ENCODE data around the gene KCNH3.
A peak's percentile ranks its signal among the peaks of the same experiment; 100 is the strongest.

KCNH3 gene

GRCh38 chr12:49559011-49559675, 20.3 kb downstream of the KCNH3 start:
- H3K27ac Mint-ChIP-seq: no peak overlapping the region
- H3K4me1 Mint-ChIP-seq: no peaks in the 10 kb centered on the region
- H3K36me3 Mint-ChIP-seq: peaks cover 66% of the 10 kb centered on the region
- ATAC-seq: no peak
- no peaks in the 10 kb centered on the region for H3K9me3 Mint-ChIP-seq
- no peaks in the 10 kb centered on the region for H3K27me3 Mint-ChIP-seq
- H3K4me3 Mint-ChIP-seq: no peak overlapping the region

- Mint-ChIP-seq H3K9me3 (no peaks in the 10 kb centered on the region), H3K4me1 (peaks cover 11% of the 10 kb centered on the region), H3K27me3 (no peaks in the 10 kb centered on the region), H3K4me3 (no peak overlapping the region), H3K27ac (no peak overlapping the region), H3K36me3 (peaks cover 69% of the 10 kb centered on the region)
- ATAC-seq: no peak
Measured at GRCh38 chr12:49560695-49561094, 21.9 kb downstream of the KCNH3 start.

GRCh38 chr12:49562233-49562632, 23.4 kb downstream of the KCNH3 start:
- no peak for ATAC-seq
- Mint-ChIP-seq H3K27ac (no peak overlapping the region), H3K27me3 (no peaks in the 10 kb centered on the region), H3K4me1 (peaks cover 20% of the 10 kb centered on the region), H3K9me3 (no peaks in the 10 kb centered on the region), H3K4me3 (no peak overlapping the region), H3K36me3 (peaks cover 57% of the 10 kb centered on the region)

- no peaks in the 10 kb centered on the region for H3K27me3 Mint-ChIP-seq
- H3K36me3 Mint-ChIP-seq: peaks cover 57% of the 10 kb centered on the region
Measured at GRCh38 chr12:49562831-49563230, 24.0 kb downstream of the KCNH3 start.

GRCh38 chr12:49563951-49564685, 25.3 kb downstream of the KCNH3 start:
- Mint-ChIP-seq H3K4me1 (peaks cover 33% of the 10 kb centered on the region), H3K36me3 (peaks cover 49% of the 10 kb centered on the region), H3K9me3 (no peaks in the 10 kb centered on the region), H3K4me3 (no peak overlapping the region), H3K27ac (no peak overlapping the region), H3K27me3 (no peaks in the 10 kb centered on the region)
- ATAC-seq: no peak

More at GRCh38 chr12:49562831-49563230, 24.0 kb downstream of the KCNH3 start:
- H3K4me1 Mint-ChIP-seq: peaks cover 24% of the 10 kb centered on the region
- H3K27ac Mint-ChIP-seq: no peak overlapping the region
- no peak overlapping the region for H3K4me3 Mint-ChIP-seq
- no peak for ATAC-seq
- H3K9me3 Mint-ChIP-seq: no peaks in the 10 kb centered on the region

- Mint-ChIP-seq H3K4me3 (no peak overlapping the region), H3K27me3 (no peaks in the 10 kb centered on the region), H3K27ac (no peak overlapping the region), H3K9me3 (no peaks in the 10 kb centered on the region), H3K36me3 (peaks cover 42% of the 10 kb centered on the region), H3K4me1 (peaks cover 33% of the 10 kb centered on the region)
- no peak for ATAC-seq
Measured at GRCh38 chr12:49564686-49565405, 26.0 kb downstream of the KCNH3 start.

- no peak overlapping the region for H3K27ac Mint-ChIP-seq
- no peaks in the 10 kb centered on the region for H3K9me3 Mint-ChIP-seq
- no peaks in the 10 kb centered on the region for H3K27me3 Mint-ChIP-seq
- peaks cover 37% of the 10 kb centered on the region for H3K36me3 Mint-ChIP-seq
- no peak for ATAC-seq
- H3K4me3 Mint-ChIP-seq: no peak overlapping the region
- H3K4me1 Mint-ChIP-seq: peaks cover 36% of the 10 kb centered on the region
Measured at GRCh38 chr12:49565406-49566265, 26.8 kb downstream of the KCNH3 start.

GRCh38 chr12:49566361-49566760, 27.5 kb downstream of the KCNH3 start:
- Mint-ChIP-seq H3K9me3 (no peaks in the 10 kb centered on the region), H3K36me3 (peaks cover 37% of the 10 kb centered on the region), H3K4me3 (no peak overlapping the region), H3K27ac (no peak overlapping the region), H3K27me3 (no peaks in the 10 kb centered on the region), H3K4me1 (peaks cover 43% of the 10 kb centered on the region)
- no peak for ATAC-seq

- no peaks in the 10 kb centered on the region for H3K27me3 Mint-ChIP-seq
- H3K4me1 Mint-ChIP-seq: peaks cover 51% of the 10 kb centered on the region
- H3K36me3 Mint-ChIP-seq: peaks cover 36% of the 10 kb centered on the region
- peak overlapping the region; percentile 97 for H3K27ac Mint-ChIP-seq
- H3K9me3 Mint-ChIP-seq: no peaks in the 10 kb centered on the region
- H3K4me3 Mint-ChIP-seq: peak overlapping the region; percentile 99
- ATAC-seq: peak; percentile 46
Measured at GRCh38 chr12:49567302-49567610, 28.4 kb downstream of the KCNH3 start.

GRCh38 chr12:49567611-49568441, 29.0 kb downstream of the KCNH3 start, which contains the start of gene MCRS1:
MCRS1 (minus strand) TSS chr12:49568142; CDS start chr12:49566731, 1,411 bp downstream.
- H3K36me3 Mint-ChIP-seq: peaks cover 30% of the 10 kb centered on the region
- peak within 1 kb of the TSS; percentile 97 for H3K27ac Mint-ChIP-seq
- peaks cover 51% of the 10 kb centered on the region for H3K4me1 Mint-ChIP-seq
- peak; percentile 96 for ATAC-seq
- peak within 1 kb of the TSS; percentile 99 for H3K4me3 Mint-ChIP-seq
- no peaks in the 10 kb centered on the region for H3K27me3 Mint-ChIP-seq
- no peaks in the 10 kb centered on the region for H3K9me3 Mint-ChIP-seq

GRCh38 chr12:49568442-49569162, 29.8 kb downstream of the KCNH3 start:
- ATAC-seq: peak; percentile 44
- Mint-ChIP-seq H3K27ac (peak overlapping the region; percentile 97), H3K4me3 (peak overlapping the region; percentile 99), H3K36me3 (peaks cover 23% of the 10 kb centered on the region), H3K27me3 (no peaks in the 10 kb centered on the region), H3K4me1 (peaks cover 51% of the 10 kb centered on the region), H3K9me3 (no peaks in the 10 kb centered on the region)

- ATAC-seq: no peak
- Mint-ChIP-seq H3K4me3 (no peak overlapping the region), H3K36me3 (peaks cover 40% of the 10 kb centered on the region), H3K4me1 (peaks cover 32% of the 10 kb centered on the region), H3K9me3 (no peaks in the 10 kb centered on the region), H3K27me3 (no peaks in the 10 kb centered on the region), H3K27ac (no peak overlapping the region)
Measured at GRCh38 chr12:49577589-49578315, 38.9 kb downstream of the KCNH3 start.

- Mint-ChIP-seq H3K4me1 (peaks cover 34% of the 10 kb centered on the region), H3K27ac (no peak overlapping the region), H3K36me3 (peaks cover 44% of the 10 kb centered on the region), H3K9me3 (no peaks in the 10 kb centered on the region), H3K4me3 (no peak overlapping the region), H3K27me3 (no peaks in the 10 kb centered on the region)
- no peak for ATAC-seq
Measured at GRCh38 chr12:49578471-49579112, 39.8 kb downstream of the KCNH3 start.

Data from stimulated activated memory B cell treated with anti-CD40 and anti-IgM and Interleukin-4, amounts not matched to agents 10 μg/mL and 1 μg/mL and 100 μg/mL, for 72 hours (primary cell).